ENCODE data around the gene TSEN54.
"Not testable (repeated sequence)": the region's sequence is repeated elsewhere in the genome, so short reads cannot be mapped to it uniquely, and the experiment has no call there.

Gene TSEN54

GRCh38 chr17:75476752-75477489, 39.4 kb upstream of the TSEN54 start:
- DNase-seq (ENCODE audit: low spot score) (no peak), ATAC-seq (ENCODE audit: low read depth) (no peak)
- no peaks in the 10 kb centered on the region for H3K9me3 ChIP-seq (ENCODE audit: severe bottlenecking)
- H3K4me1 ChIP-seq (ENCODE audit: insufficient read depth, poor library complexity, severe bottlenecking) = no peaks in the 10 kb centered on the region
- no peak for TF ChIP-seq CTCF (IDR thresholded peaks at IDR 0.05; ENCODE audit: poor library complexity, severe bottlenecking)
- no peak overlapping the region for H3K4me3 ChIP-seq (ENCODE audit: severe bottlenecking)
- no peaks in the 10 kb centered on the region for H3K27me3 ChIP-seq (ENCODE audit: insufficient read depth, poor library complexity, severe bottlenecking)
- H3K27ac ChIP-seq (ENCODE audit: poor library complexity, severe bottlenecking) = no peak overlapping the region
- peaks cover 23% of the 10 kb centered on the region for H3K36me3 ChIP-seq (ENCODE audit: low read depth)

GRCh38 chr17:75477490-75477862, 38.9 kb upstream of the TSEN54 start:
- H3K4me3 ChIP-seq (ENCODE audit: severe bottlenecking); H3K27ac ChIP-seq (ENCODE audit: poor library complexity, severe bottlenecking); H3K9me3 ChIP-seq (ENCODE audit: severe bottlenecking); H3K27me3 ChIP-seq (ENCODE audit: insufficient read depth, poor library complexity, severe bottlenecking); DNase-seq (ENCODE audit: low spot score); ATAC-seq (ENCODE audit: low read depth); H3K4me1 ChIP-seq (ENCODE audit: insufficient read depth, poor library complexity, severe bottlenecking): not testable (repeated sequence)
- peaks cover 17% of the 10 kb centered on the region for H3K36me3 ChIP-seq (ENCODE audit: low read depth)

- no peak for TF ChIP-seq CTCF (IDR thresholded peaks at IDR 0.05; ENCODE audit: poor library complexity, severe bottlenecking)
- Histone ChIP-seq H3K9me3 (ENCODE audit: severe bottlenecking) (no peaks in the 10 kb centered on the region), H3K36me3 (ENCODE audit: low read depth) (peaks cover 8% of the 10 kb centered on the region), H3K4me1 (ENCODE audit: insufficient read depth, poor library complexity, severe bottlenecking) (no peaks in the 10 kb centered on the region), H3K27ac (ENCODE audit: poor library complexity, severe bottlenecking) (no peak overlapping the region), H3K27me3 (ENCODE audit: insufficient read depth, poor library complexity, severe bottlenecking) (no peaks in the 10 kb centered on the region), H3K4me3 (ENCODE audit: severe bottlenecking) (no peak overlapping the region)
- ATAC-seq (ENCODE audit: low read depth) (no peak), DNase-seq (ENCODE audit: low spot score) (no peak)
Measured at GRCh38 chr17:75478508-75478907, 37.8 kb upstream of the TSEN54 start.

- Histone ChIP-seq H3K36me3 (ENCODE audit: low read depth) (no peaks in the 10 kb centered on the region), H3K27ac (ENCODE audit: poor library complexity, severe bottlenecking) (no peak overlapping the region), H3K4me1 (ENCODE audit: insufficient read depth, poor library complexity, severe bottlenecking) (no peaks in the 10 kb centered on the region), H3K27me3 (ENCODE audit: insufficient read depth, poor library complexity, severe bottlenecking) (no peaks in the 10 kb centered on the region), H3K4me3 (ENCODE audit: severe bottlenecking) (no peak overlapping the region), H3K9me3 (ENCODE audit: severe bottlenecking) (no peaks in the 10 kb centered on the region)
- DNase-seq (ENCODE audit: low spot score) (no peak), ATAC-seq (ENCODE audit: low read depth) (no peak)
- TF ChIP-seq CTCF (IDR thresholded peaks at IDR 0.05; ENCODE audit: poor library complexity, severe bottlenecking) = no peak
Measured at GRCh38 chr17:75480281-75480680, 36.0 kb upstream of the TSEN54 start.

GRCh38 chr17:75481194-75482068, 34.9 kb upstream of the TSEN54 start:
- no peak overlapping the region for H3K27ac ChIP-seq (ENCODE audit: poor library complexity, severe bottlenecking)
- H3K9me3 ChIP-seq (ENCODE audit: severe bottlenecking) = no peaks in the 10 kb centered on the region
- no peak for TF ChIP-seq CTCF (IDR thresholded peaks at IDR 0.05; ENCODE audit: poor library complexity, severe bottlenecking)
- no peaks in the 10 kb centered on the region for H3K27me3 ChIP-seq (ENCODE audit: insufficient read depth, poor library complexity, severe bottlenecking)
- no peaks in the 10 kb centered on the region for H3K4me1 ChIP-seq (ENCODE audit: insufficient read depth, poor library complexity, severe bottlenecking)
- ATAC-seq (ENCODE audit: low read depth) (no peak), DNase-seq (ENCODE audit: low spot score) (no peak)
- H3K4me3 ChIP-seq (ENCODE audit: severe bottlenecking) = no peak overlapping the region
- no peaks in the 10 kb centered on the region for H3K36me3 ChIP-seq (ENCODE audit: low read depth)
